ENCODE data around the gene SKOR2. TPM values are rescaled to one million over a fixed set of nuclear protein-coding genes. Genes with fewer than 3 reads are reported as not detected.

The SKOR2 gene
- total and polyA plus RNA-seq, 9 of the 15 experiments (the other 6 are each of a cell fraction or from before 2014, with no cell fraction given), result not detected

DNA sequence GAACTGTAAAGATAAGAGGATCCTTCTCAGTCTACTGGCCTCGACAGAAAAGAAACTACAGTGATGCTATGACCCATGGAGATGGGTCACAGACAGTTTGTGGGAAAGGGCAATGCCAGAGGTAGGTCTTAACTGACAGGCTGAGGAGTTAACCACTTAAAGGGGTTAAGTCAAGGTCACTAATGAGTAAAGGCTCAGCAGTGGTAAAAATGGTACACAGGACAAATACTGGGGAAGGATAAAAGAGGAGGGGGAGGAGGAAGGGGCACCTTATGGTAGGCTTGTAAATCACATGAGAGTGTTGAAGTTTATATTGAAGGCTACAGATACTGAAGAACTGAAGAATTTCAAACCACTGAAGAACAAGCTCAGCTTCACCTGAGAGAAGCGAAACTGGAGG, 85.2 kb downstream of the SKOR2 start:
- ATAC-seq (no peak), FAIRE-seq (no peak), DNase-seq (ENCODE audit: extremely low read depth in 1 of 4, low spot score in 3 of 4) (no peak)
- in situ Hi-C loops (cut with MboI), result no loop called here
- Histone ChIP-seq H2AFZ (ENCODE audit: low read depth, low read length) (no peak overlapping the region), H3K27me3 (ENCODE audit: control insufficient read depth in 2 of 2, insufficient read depth in 2 of 2, low read length in 2 of 2) (no peaks in the 10 kb centered on the region), H3K27ac (ENCODE audit: extremely low read depth, low read depth, low read length) (no peak overlapping the region), H3K36me3 (ENCODE audit: control insufficient read depth, insufficient read depth, low read length) (peaks cover 2% of the 10 kb centered on the region; the same call in 1 of the 3 replicates), H3K4me2 (ENCODE audit: insufficient read depth, low read length) (no peak overlapping the region), H3K4me3 (no peak overlapping the region), H3K4me1 (replicated peaks in 1 of 2; ENCODE audit: control insufficient read depth in 2 of 2, insufficient read depth in 2 of 2, low read length in 2 of 2) (no peaks in the 10 kb centered on the region; a peak in 1 of 5 replicates), H4K20me1 (replicated peaks; ENCODE audit: control insufficient read depth, insufficient read depth, low read length) (peaks cover 7% of the 10 kb centered on the region; the same call in 1 of the 2 replicates), H3K9me1 (ENCODE audit: control insufficient read depth, insufficient read depth, low read length) (no peaks in the 10 kb centered on the region), H3K79me2 (ENCODE audit: control insufficient read depth, insufficient read depth, low read length) (peaks cover 78% of the 10 kb centered on the region), H3K9me3 (replicated peaks; ENCODE audit: control insufficient read depth, insufficient read depth, low read depth, low read length) (no peaks in the 10 kb centered on the region), H3K9ac (ENCODE audit: insufficient read depth in 1 of 2, low read depth in 2 of 2, low read length in 2 of 2) (no peak overlapping the region)
- ChIA-PET POLR2A (interaction anchor here (0.6 to 1.5 kb wide), 3 partner anchors 10 to 1008 kb away, joined by 3 to 4 read pairs (median 3); partner anchors contain the start of gene HDHD2), CTCF (ENCODE audit: low intra/inter-chr PET ratio) (interaction anchor here (0.6 to 0.7 kb wide), 2 partner anchors 10 to 99 kb away, joined by 3 read pairs; no protein-coding TSS in a partner anchor)
- TF ChIP-seq, protein P1, sequence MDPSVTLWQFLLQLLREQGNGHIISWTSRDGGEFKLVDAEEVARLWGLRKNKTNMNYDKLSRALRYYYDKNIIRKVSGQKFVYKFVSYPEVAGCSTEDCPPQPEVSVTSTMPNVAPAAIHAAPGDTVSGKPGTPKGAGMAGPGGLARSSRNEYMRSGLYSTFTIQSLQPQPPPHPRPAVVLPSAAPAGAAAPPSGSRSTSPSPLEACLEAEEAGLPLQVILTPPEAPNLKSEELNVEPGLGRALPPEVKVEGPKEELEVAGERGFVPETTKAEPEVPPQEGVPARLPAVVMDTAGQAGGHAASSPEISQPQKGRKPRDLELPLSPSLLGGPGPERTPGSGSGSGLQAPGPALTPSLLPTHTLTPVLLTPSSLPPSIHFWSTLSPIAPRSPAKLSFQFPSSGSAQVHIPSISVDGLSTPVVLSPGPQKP (CRISPR knock-in tag; IDR thresholded peaks at IDR 0.05), result no peak
- TF ChIP-seq ATF1 (CRISPR knock-in tag; IDR thresholded peaks at IDR 0.05) (no peak), ATF1 (tag; IDR thresholded peaks at IDR 0.05) (no peak), SNRNP70 (optimal IDR thresholded peaks at IDR 0.05; ENCODE audit: low read depth, low read length) (no peak), NR2C2 (CRISPR knock-in tag; IDR thresholded peaks at IDR 0.05) (no peak), NR2C2 (tag; IDR thresholded peaks at IDR 0.05) (no peak), ZNF121 (CRISPR knock-in tag; conservative IDR thresholded peaks at IDR 0.05) (no peak)
- TF ChIP-seq, protein P2, sequence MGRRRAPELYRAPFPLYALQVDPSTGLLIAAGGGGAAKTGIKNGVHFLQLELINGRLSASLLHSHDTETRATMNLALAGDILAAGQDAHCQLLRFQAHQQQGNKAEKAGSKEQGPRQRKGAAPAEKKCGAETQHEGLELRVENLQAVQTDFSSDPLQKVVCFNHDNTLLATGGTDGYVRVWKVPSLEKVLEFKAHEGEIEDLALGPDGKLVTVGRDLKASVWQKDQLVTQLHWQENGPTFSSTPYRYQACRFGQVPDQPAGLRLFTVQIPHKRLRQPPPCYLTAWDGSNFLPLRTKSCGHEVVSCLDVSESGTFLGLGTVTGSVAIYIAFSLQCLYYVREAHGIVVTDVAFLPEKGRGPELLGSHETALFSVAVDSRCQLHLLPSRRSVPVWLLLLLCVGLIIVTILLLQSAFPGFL (CRISPR knock-in tag; IDR thresholded peaks at IDR 0.05), result no peak
- TF ChIP-seq, protein P3, sequence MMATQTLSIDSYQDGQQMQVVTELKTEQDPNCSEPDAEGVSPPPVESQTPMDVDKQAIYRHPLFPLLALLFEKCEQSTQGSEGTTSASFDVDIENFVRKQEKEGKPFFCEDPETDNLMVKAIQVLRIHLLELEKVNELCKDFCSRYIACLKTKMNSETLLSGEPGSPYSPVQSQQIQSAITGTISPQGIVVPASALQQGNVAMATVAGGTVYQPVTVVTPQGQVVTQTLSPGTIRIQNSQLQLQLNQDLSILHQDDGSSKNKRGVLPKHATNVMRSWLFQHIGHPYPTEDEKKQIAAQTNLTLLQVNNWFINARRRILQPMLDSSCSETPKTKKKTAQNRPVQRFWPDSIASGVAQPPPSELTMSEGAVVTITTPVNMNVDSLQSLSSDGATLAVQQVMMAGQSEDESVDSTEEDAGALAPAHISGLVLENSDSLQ (IDR thresholded peaks at IDR 0.05), result peak; percentile 36; the same call in 1 of the 2 replicates
- WGBS (ENCODE audit: insufficient coverage, low coverage, missing lambda C conversion rate), result 40% methylated on average over 2 of the region's 2 CpGs
- no TSS peak for BruUV-seq (replicated peaks)
- intact Hi-C loops (cut with micrococcal nuclease), result no loop called here
